GM10248 (cell line): Measurements from ENCODE around the gene VGLL4.

Source experiments
- CTCF ChIA-PET: fragments of 300-600 bp; sonication (Branson Sonifier 250); formaldehyde crosslinking; extraction: SDS; loops from one replicate; lab custom pipeline; 2021; ENCODE audit warnings: antibody characterized with exemption; lab: Yijun Ruan, JAX
- POLR2A ChIA-PET: fragments of 350-650 bp; sonication (Branson Sonifier 250); formaldehyde crosslinking; extraction: SDS; loops from one replicate; lab custom pipeline; 2020; ENCODE audit warnings: antibody characterized with exemption; lab: Yijun Ruan, JAX
- DNase-seq: peaks from one replicate; pipeline ENCODE4 v3.0.0; 2012; ENCODE audit errors: extremely low spot score
- CTCF ChIP-seq: IDR thresholded peaks from 2 replicates; pipeline ENCODE4 v1.5.1; 2012; ENCODE audit warnings: mild to moderate bottlenecking, low read depth; ENCODE audit errors: extremely low read depth, missing control alignments, control extremely low read depth

VGLL4 gene

DNA sequence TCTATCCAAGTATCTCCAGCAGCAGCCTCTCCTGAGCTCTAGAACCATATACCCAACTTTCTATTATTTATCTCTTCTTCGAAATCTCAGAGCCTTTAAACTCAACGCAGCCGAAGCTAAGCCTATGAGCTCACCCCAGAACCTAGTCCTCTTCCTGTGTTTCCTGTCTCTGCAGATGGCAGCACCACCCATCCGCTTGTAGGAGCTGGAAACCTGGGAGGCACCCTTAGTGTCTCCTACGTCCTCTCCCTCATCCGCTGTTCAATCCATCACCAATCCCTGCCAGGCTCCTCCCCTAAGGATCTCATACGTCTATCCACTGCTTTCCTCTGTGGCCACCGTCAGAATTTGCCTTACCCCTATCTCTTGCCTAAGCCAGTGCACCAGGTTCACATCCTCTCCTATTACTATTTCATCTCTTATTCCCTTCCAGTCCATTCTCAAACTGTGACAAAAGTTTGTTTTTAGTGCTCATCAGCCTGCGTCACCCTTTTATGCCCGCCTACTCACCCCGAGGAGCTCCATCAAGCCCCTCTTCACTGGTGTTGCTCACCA lies 9.6 kb downstream of the VGLL4 start:
- no peak for TF ChIP-seq CTCF
- ChIA-PET CTCF (interaction anchor here (1.3 kb wide), 1 partner anchor 299 kb away, joined by 3 read pairs; no protein-coding TSS in a partner anchor), POLR2A (no interaction called here)
- no peak for DNase-seq

DNA sequence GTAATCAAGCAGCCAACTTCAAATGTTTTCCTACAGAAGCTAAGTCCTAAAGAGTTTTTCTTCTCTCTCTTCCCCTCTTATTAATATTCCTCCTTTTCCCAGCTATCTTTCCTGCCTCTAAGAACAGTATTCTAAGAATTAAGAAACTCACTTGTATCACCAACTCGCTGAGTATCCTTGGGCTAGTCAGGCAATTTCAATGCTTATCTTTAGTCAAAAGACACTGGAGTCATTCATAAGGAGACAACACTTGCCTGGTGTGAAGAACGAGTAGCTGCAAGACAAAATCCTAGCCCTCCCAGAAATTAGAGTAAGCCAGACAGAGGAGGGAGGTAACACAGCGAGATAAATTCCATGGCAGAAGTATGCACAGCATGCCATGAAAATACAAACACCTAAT lies 10.7 kb downstream of the VGLL4 start:
- POLR2A ChIA-PET, result no interaction called here
- CTCF ChIA-PET, result interaction anchor here (1.7 kb wide), 1 partner anchor 11 kb away, joined by 7 read pairs; the partner anchor contains the start of gene VGLL4
- DNase-seq, result no peak
- TF ChIP-seq CTCF, result no peak

GRCh38 chr3:11632564-11632963 lies 11.2 kb downstream of the VGLL4 start:
- CTCF ChIA-PET, result interaction anchor here (0.9 to 1.7 kb wide), 3 partner anchors 9 to 153 kb away, joined by 3 to 7 read pairs (median 3); partner anchors contain the start of gene VGLL4
- POLR2A ChIA-PET, result no interaction called here
- no peak for DNase-seq

GRCh38 chr3:11631820-11632219 lies 11.9 kb downstream of the VGLL4 start:
- DNase-seq, result no peak
- POLR2A ChIA-PET, result no interaction called here
- TF ChIP-seq CTCF, result no peak
- CTCF ChIA-PET, result interaction anchor here (0.9 to 1.7 kb wide), 6 partner anchors 8 to 253 kb away, joined by 3 to 7 read pairs (median 3); partner anchors contain the start of gene VGLL4

More at GRCh38 chr3:11632564-11632963, 11.2 kb downstream of the VGLL4 start:
- no peak for TF ChIP-seq CTCF

DNA sequence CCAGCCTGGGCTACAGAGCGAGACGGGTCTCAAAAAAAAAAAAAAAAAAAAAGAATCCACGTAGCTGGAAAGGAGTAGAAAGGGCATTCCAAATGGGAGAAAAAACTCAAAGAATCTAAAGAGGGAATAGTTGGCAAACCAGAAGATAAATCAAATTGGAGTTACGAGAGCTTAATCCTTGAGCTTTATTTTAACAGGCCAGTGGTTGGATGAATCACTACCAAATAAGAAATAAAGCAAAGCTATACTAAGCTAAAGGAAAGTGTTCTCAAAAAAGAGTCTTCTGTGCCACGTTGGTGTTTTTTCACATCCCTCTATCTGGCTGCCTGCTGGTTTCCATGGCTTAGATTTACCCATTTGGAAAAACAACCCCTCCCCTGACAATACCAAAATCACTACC lies 14.0 kb downstream of the VGLL4 start:
- CTCF ChIA-PET, result no interaction called here
- POLR2A ChIA-PET, result no interaction called here
- DNase-seq, result no peak
- TF ChIP-seq CTCF, result no peak

DNA sequence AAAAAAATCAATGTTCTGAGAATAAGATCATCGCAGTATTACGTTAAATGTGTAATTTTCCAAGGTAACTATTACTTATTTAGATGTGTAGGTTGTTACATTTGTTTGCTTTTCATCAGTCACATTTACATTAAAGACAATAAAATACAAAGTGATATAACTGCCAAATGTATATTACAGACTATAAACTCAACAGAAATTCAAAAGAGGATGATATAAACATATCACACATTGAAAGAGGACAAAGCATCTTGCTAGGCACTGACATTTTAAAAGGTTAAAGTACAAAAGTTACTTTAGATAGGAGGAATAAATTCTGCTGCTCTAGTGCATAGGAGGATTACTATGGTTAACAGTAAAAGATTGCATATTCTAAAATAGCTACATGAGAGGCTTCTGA lies 16.1 kb downstream of the VGLL4 start:
- no peak for DNase-seq
- TF ChIP-seq CTCF, result no peak
- POLR2A ChIA-PET, result no interaction called here
- CTCF ChIA-PET, result interaction anchor here (1.3 kb wide), 1 partner anchor 22 kb away, joined by 3 read pairs; no protein-coding TSS in a partner anchor
